Measurements from ENCODE around the gene DHRS12. TPM values are rescaled to one million over a fixed set of nuclear protein-coding genes. Genes with fewer than 3 reads are reported as not detected.

DHRS12 gene
- total RNA-seq, 1 donor from 2014 or later, result 2.4 TPM

- no peak for TF ChIP-seq CTCF (conservative IDR thresholded peaks at IDR 0.05; ENCODE audit: low read depth, low read length)
- no peak for DNase-seq (ENCODE audit: low read depth)
- H3K4me3 ChIP-seq (ENCODE audit: low read depth, low read length), result no peak overlapping the region
These were observed 19.9 kb downstream of the DHRS12 start for GRCh38 chr13:51784097-51784496.

GRCh38 chr13:51783428-51784094 lies 20.4 kb downstream of the DHRS12 start:
- no peak for TF ChIP-seq CTCF (conservative IDR thresholded peaks at IDR 0.05; ENCODE audit: low read depth, low read length)
- DNase-seq (ENCODE audit: low read depth), result no peak
- no peak overlapping the region for H3K4me3 ChIP-seq (ENCODE audit: low read depth, low read length)

GRCh38 chr13:51782026-51782710 lies 21.8 kb downstream of the DHRS12 start:
- TF ChIP-seq CTCF (conservative IDR thresholded peaks at IDR 0.05; ENCODE audit: low read depth, low read length), result no peak
- DNase-seq (ENCODE audit: low read depth), result no peak
- H3K4me3 ChIP-seq (ENCODE audit: low read depth, low read length), result no peak overlapping the region

GRCh38 chr13:51781246-51782022 lies 22.5 kb downstream of the DHRS12 start:
- no peak overlapping the region for H3K4me3 ChIP-seq (ENCODE audit: low read depth, low read length)
- no peak for DNase-seq (ENCODE audit: low read depth)
- peak; percentile 63 for TF ChIP-seq CTCF (conservative IDR thresholded peaks at IDR 0.05; ENCODE audit: low read depth, low read length)

- DNase-seq (ENCODE audit: low read depth), result no peak
These were observed 23.9 kb downstream of the DHRS12 start for GRCh38 chr13:51780099-51780498.

GRCh38 chr13:51778392-51778791 lies 25.6 kb downstream of the DHRS12 start:
- TF ChIP-seq CTCF (conservative IDR thresholded peaks at IDR 0.05; ENCODE audit: low read depth, low read length), result no peak

More at GRCh38 chr13:51780099-51780498, 23.9 kb downstream of the DHRS12 start:
- no peak overlapping the region for H3K4me3 ChIP-seq (ENCODE audit: low read depth, low read length)
- TF ChIP-seq CTCF (conservative IDR thresholded peaks at IDR 0.05; ENCODE audit: low read depth, low read length), result no peak

More at GRCh38 chr13:51778392-51778791, 25.6 kb downstream of the DHRS12 start:
- no peak overlapping the region for H3K4me3 ChIP-seq (ENCODE audit: low read depth, low read length)
- no peak for DNase-seq (ENCODE audit: low read depth)
